Stomach (tissue), 9 donors: ENCODE data around the gene CBX1. TPM values are rescaled to one million over a fixed set of nuclear protein-coding genes. Genes with fewer than 3 reads are reported as not detected.
A peak's percentile ranks its signal among the peaks of the same experiment; 100 is the strongest.

Experiments
- DNase-seq, 2 donors: peaks; one replicate each; pipeline versions ENCODE4 v3.0.0 to v3.0.0-alpha.2; 2013 to 2019
- H3K27ac ChIP-seq, 5 donors: fragments of 200-600 bp in 4 of 5; sonication (generic) in 4 of 5; one replicate each; pipeline ENCODE4 v1.5.1; 2013 to 2019; ENCODE audit warnings: mild to moderate bottlenecking in 1 of 5, moderate library complexity in 1 of 5
- H3K27me3 ChIP-seq, 3 donors: fragments of 200-600 bp; sonication (generic); one replicate each; pipeline ENCODE4 v1.5.1; 2017 to 2019; ENCODE audit warnings: mixed run types in 1 of 3
- H3K36me3 ChIP-seq, 4 donors: fragments of 200-600 bp; sonication (generic); 1 replicate in 3 of 4; 2 replicates in 1 of 4; pipeline ENCODE4 v1.5.1; 2016 to 2019
- H3K4me1 ChIP-seq, 4 donors: fragments of 200-600 bp; sonication (generic); one replicate each; pipeline ENCODE4 v1.5.1; 2016 to 2019
- H3K4me3 ChIP-seq, 4 donors: fragments of 200-600 bp; sonication (generic) in 3 of 4; one replicate each; pipeline ENCODE4 v1.5.1; 2016 to 2019; ENCODE audit warnings: mild to moderate bottlenecking in 1 of 4
- H3K9me3 ChIP-seq, 4 donors: fragments of 200-600 bp; sonication (generic); one replicate each; pipeline ENCODE4 v1.5.1; 2016 to 2019
- CTCF ChIP-seq, 7 experiments: fragments of 450-650 bp in 4 of 7; fragments of 200-600 bp in 3 of 7; sonication (generic) in 3 of 7; IDR thresholded peaks; one replicate each; pipeline ENCODE4 v1.5.1; 2016 to 2019; ENCODE audit warnings: antibody characterized with exemption in 7 of 7, control low read depth in 2 of 7, mild to moderate bottlenecking in 1 of 7
- EP300 ChIP-seq: sonication (generic); formaldehyde crosslinking; IDR thresholded peaks from one replicate; pipeline ENCODE4 v1.6.1; 2017; ENCODE audit warnings: antibody characterized with exemption
- POLR2A ChIP-seq, 4 donors: fragments of 450-650 bp; IDR thresholded peaks; one replicate each; pipeline ENCODE4 v1.6.1; 2016; ENCODE audit warnings: antibody characterized with exemption in 4 of 4, control low read depth in 2 of 4, mild to moderate bottlenecking in 1 of 4, moderate library complexity in 1 of 4
- POLR2AphosphoS5 ChIP-seq, 3 donors: sonication (generic); formaldehyde crosslinking; IDR thresholded peaks; one replicate each; pipeline ENCODE4 v1.6.1; 2016; ENCODE audit warnings: antibody characterized with exemption in 3 of 3
- WGBS, 5 donors: extraction: QIAGEN DNeasy Blood & Tissue Kit in 3 of 5; methylation state at CpG; one replicate each; pipeline versions ENCODE4 v1.1.5 to v1.1.7; 2013 to 2018; 5-methylcytosine and 5-hydroxymethylcytosine counted together
- intact Hi-C: fragments of 100-400 bp; cut with DNase I; formaldehyde crosslinking; loops from one replicate; pipeline ENCODE4 v1.15.1; 2023; ENCODE audit warnings: low total_unique reads
- polyA plus RNA-seq, 3 donors: library from polyadenylated mRNA; stranded (reverse); fragments of 200-250 nt; gene quantifications; one replicate each; pipeline ENCODE4 v1.2.3, GENCODE V29; 2013
- total RNA-seq, 5 donors: library from RNA; depleted of rRNA; stranded (reverse); fragments of >200 nt; gene quantifications; one replicate each; pipeline versions ENCODE4 v1.1.0 to v1.2.3, GENCODE V29; 2014 to 2016
- donor health status: healthy with polysubstance abuse.
- donor health status: Bipolar disorder and iron deficiency.
- donor health status: healthy.

CBX1 gene
- total and polyA plus RNA-seq, 8 donors = 12.8 to 65.6 (median 27.2) TPM

DNA sequence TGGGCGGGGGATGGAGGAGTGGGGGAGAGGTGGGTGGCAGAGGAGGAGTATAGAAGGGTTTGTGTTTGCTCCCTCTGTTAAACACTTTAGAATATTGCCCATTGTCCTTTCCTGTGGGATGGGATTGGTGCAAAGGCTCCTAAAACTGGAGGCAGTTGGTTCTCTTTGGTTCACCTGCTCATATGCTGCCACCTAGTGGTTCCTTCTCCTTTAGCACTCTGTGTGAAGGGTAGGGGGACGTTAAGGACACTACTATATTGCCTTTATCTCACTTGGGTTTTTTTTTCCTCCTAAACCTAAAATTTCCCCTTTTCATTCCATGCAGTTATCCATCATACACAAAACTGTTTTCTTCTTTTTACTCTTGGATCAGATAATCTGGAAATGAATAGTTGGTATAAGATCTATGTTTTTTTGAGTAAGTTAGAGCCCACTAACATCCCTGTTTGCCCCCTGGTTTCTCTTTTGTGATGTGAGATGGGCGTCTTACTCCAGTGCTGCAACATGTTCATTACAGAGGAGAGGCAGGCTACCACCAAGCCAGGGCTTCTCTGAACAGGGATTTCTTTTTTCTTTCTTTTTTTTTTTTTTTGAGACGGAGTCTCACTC is 30.0 kb upstream of the CBX1 start:
- no peaks in the 10 kb centered on the region for H3K9me3 ChIP-seq
- peaks cover 0 to 8% (median 7%) of the 10 kb centered on the region in 4 donors for H3K36me3 ChIP-seq
- intact Hi-C loops = no loop called here
- no peaks in the 10 kb centered on the region for H3K27me3 ChIP-seq
- H3K4me1 ChIP-seq = no peaks in the 10 kb centered on the region
- TF ChIP-seq CTCF (IDR thresholded peaks at IDR 0.05) (peak in 5 of 7 experiments; percentile 72 to 84 (median 78)), POLR2A (IDR thresholded peaks at IDR 0.05) (no peak)
- H3K27ac ChIP-seq = no peak overlapping the region
- H3K4me3 ChIP-seq = no peak overlapping the region
- peak; percentile 40 to 88 for DNase-seq
- 37 to 47% (median 41%) methylated on average over 4 of the region's 4 CpGs for WGBS, 5 donors

DNA sequence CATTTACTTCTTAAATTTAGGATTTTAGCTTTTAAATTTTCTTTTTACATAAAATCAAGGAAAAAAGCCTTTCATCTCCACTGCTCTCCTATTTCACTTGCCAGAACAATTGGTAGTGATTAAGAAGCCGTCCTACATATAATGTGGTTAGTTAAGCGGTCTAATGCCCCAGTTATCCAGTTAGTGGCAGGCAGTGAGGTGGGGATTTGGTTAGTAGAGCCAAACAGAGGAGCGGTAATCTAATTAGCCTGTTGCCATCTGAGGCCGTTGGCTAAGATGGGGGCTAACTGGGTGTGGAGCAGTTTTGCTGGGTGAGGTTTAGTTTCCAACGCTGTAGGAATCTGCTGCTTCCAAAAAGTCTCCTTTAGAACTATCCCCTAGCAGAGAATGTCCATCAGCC is 28.7 kb upstream of the CBX1 start:
- no peak for DNase-seq
- Histone ChIP-seq H3K4me3 (no peak overlapping the region), H3K27ac (no peak overlapping the region), H3K4me1 (no peaks in the 10 kb centered on the region), H3K9me3 (no peaks in the 10 kb centered on the region), H3K27me3 (no peaks in the 10 kb centered on the region), H3K36me3 (peaks cover 0 to 21% (median 17%) of the 10 kb centered on the region in 4 donors)
- WGBS, 5 donors = 48 to 71% (median 62%) methylated on average over 5 of the region's 5 CpGs
- TF ChIP-seq POLR2AphosphoS5 (IDR thresholded peaks at IDR 0.05) = no peak
- no peak for TF ChIP-seq POLR2A (IDR thresholded peaks at IDR 0.05)
- no peak for TF ChIP-seq EP300
- no peak for TF ChIP-seq CTCF (IDR thresholded peaks at IDR 0.05)
- intact Hi-C loops = loop anchor here (5.0 kb wide), 2 partner anchors 53 to 103 kb away; no protein-coding TSS in a partner anchor

DNA sequence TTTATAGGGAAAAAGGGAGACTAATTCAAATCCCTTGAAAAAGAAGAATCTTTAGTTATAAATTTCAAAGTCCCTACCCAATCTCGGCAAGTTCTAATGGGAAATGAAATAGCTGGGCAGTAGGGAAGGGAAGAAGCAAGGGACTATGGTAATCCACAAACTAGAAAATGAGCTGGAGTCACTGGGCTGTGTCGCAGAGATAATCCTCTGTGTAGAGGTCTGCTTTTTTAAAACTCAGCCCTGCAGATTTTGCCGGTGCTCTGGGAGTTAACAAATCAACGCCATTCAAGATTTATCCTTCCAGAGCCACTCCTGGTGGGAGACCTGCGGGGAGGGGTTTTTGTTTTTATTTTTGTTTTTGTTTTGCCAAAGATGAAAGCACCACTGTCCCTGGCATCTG is 27.1 kb upstream of the CBX1 start:
- Histone ChIP-seq H3K9me3 (no peaks in the 10 kb centered on the region), H3K4me3 (no peak overlapping the region), H3K4me1 (no peaks in the 10 kb centered on the region), H3K27me3 (no peaks in the 10 kb centered on the region), H3K36me3 (peaks cover 6 to 35% (median 31%) of the 10 kb centered on the region in 4 donors), H3K27ac (no peak overlapping the region)
- intact Hi-C loops = loop anchor here (5.0 kb wide), 2 partner anchors 51 to 101 kb away; no protein-coding TSS in a partner anchor
- DNase-seq = no peak
- WGBS, 5 donors = 45 to 57% (median 49%) methylated on average over 5 of the region's 5 CpGs
- TF ChIP-seq CTCF (IDR thresholded peaks at IDR 0.05) (no peak), EP300 (no peak), POLR2AphosphoS5 (IDR thresholded peaks at IDR 0.05) (no peak), POLR2A (IDR thresholded peaks at IDR 0.05) (no peak)

DNA sequence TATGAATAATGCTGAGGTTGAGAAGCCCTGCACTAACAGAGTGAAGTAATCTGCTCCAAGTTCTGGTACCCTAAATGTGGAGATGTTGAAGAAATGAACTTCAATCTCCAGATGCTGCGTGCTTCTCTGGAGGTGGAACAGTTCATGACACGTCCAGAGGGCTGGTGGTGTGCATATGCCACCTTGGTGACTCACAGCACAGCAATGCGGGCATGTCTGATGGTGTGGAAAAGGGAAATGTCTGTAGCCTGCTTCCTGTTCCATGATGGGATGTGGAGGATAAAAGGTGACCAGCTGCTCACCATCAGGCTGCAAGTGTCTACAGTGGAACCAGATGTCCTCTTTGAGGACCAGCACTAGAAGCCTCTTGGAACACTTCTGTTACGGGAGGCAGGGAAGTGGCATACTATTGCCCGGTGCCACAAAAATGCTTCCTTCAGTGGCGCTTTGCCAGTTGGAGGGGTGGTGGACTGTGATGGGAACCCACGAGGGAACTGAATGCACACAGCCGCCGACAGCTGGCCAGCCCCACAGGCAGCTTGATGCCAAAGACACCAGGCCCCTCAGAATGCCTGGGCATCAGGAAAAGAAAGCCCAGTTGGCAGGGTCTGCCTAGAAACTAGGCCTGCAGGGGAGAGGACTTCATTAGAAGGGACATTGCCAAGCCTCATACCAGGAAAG is 26.2 kb upstream of the CBX1 start:
- H3K27ac ChIP-seq = no peak overlapping the region
- H3K36me3 ChIP-seq = peaks cover 12 to 44% (median 40%) of the 10 kb centered on the region in 4 donors
- TF ChIP-seq CTCF (IDR thresholded peaks at IDR 0.05) (no peak), POLR2AphosphoS5 (IDR thresholded peaks at IDR 0.05) (no peak), EP300 (no peak), POLR2A (IDR thresholded peaks at IDR 0.05) (no peak)
- no peaks in the 10 kb centered on the region for H3K9me3 ChIP-seq
- no peaks in the 10 kb centered on the region for H3K27me3 ChIP-seq
- H3K4me1 ChIP-seq = no peaks in the 10 kb centered on the region
- intact Hi-C loops = loop anchor here (5.0 kb wide), 2 partner anchors 50 to 100 kb away; no protein-coding TSS in a partner anchor
- H3K4me3 ChIP-seq = no peak overlapping the region
- WGBS, 5 donors = 60 to 77% (median 70%) methylated on average over 9 of the region's 9 CpGs
- no peak for DNase-seq
